DOHH2 (cell line): ENCODE measurements around the gene ARHGAP27.
"Not testable (repeated sequence)": the region's sequence is repeated elsewhere in the genome, so short reads cannot be mapped to it uniquely, and the experiment has no call there.

Experiments
- CTCF ChIP-seq: fragments of 200-600 bp; sonication (generic); IDR thresholded peaks from one replicate; pipeline ENCODE4 v1.5.1; 2014; ENCODE audit warnings: antibody characterized with exemption, mild to moderate bottlenecking, low read depth, low read length; ENCODE audit not compliant: poor library complexity, severe bottlenecking
- EZH2phosphoT487 ChIP-seq: fragments of 200-600 bp; sonication (generic); IDR thresholded peaks from 2 replicates; pipeline ENCODE4 v1.6.1; 2017; ENCODE audit warnings: borderline replicate concordance, mild to moderate bottlenecking, antibody characterized with exemption, low read length, moderate library complexity, mixed read lengths

GRCh38 chr17:45482317-45482716, 49.6 kb upstream of the ARHGAP27 start:
- not testable (repeated sequence) for TF ChIP-seq CTCF, EZH2phosphoT487
